ENCODE measurements around the gene TOGARAM1.

Gene TOGARAM1

DNA sequence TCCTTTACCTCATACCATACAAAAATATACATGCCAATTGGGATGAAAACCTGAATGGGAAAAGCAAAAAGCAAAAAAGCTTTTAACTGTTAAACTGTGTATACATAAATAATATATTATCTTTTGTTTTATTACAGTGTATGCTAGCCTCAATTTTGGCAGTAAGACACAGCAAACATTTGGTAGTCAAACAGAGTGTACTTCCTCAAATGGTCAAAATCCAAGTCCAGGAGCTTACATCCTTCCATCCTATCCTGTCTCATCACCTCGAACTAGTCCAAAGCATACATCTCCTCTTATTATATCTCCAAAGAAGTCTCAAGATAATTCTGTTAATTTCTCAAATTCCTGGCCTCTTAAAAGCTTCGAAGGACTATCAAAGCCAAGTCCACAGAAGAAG, 41.9 kb downstream of the TOGARAM1 start:
- DNase-seq (ENCODE audit: low spot score): no peak
- TF ChIP-seq, protein P1, sequence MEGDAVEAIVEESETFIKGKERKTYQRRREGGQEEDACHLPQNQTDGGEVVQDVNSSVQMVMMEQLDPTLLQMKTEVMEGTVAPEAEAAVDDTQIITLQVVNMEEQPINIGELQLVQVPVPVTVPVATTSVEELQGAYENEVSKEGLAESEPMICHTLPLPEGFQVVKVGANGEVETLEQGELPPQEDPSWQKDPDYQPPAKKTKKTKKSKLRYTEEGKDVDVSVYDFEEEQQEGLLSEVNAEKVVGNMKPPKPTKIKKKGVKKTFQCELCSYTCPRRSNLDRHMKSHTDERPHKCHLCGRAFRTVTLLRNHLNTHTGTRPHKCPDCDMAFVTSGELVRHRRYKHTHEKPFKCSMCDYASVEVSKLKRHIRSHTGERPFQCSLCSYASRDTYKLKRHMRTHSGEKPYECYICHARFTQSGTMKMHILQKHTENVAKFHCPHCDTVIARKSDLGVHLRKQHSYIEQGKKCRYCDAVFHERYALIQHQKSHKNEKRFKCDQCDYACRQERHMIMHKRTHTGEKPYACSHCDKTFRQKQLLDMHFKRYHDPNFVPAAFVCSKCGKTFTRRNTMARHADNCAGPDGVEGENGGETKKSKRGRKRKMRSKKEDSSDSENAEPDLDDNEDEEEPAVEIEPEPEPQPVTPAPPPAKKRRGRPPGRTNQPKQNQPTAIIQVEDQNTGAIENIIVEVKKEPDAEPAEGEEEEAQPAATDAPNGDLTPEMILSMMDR (IDR thresholded peaks at IDR 0.05; ENCODE audit: borderline replicate concordance, control extremely low read depth, extremely low read depth, insufficient read depth, missing control alignments): no peak
- in situ Hi-C loops (cut with MboI; ENCODE audit: low sequenced_read_pairs, unreplicated experiment): no loop called here

DNA sequence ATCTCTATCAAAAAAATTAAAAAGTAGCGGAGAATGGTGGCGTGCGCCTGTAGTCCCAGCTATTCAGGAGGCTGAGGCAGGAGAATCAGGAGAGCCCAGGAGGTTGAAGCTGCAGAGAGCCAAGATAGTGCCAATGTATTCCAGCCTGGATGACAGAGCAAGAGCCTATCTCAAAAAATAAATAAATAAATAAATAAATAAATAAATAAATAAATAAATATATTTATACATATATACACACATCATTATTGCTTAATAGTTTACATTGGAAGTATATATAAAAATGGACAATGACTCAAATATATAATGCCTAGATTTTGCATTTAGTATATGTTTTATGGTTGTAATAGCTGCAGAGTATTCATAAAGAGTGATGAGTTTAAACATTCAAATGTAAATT, 53.1 kb downstream of the TOGARAM1 start:
- in situ Hi-C loops (cut with MboI; ENCODE audit: low sequenced_read_pairs, unreplicated experiment): no loop called here
- TF ChIP-seq, protein P1 (IDR thresholded peaks at IDR 0.05; ENCODE audit: borderline replicate concordance, control extremely low read depth, extremely low read depth, insufficient read depth, missing control alignments): no peak
- DNase-seq (ENCODE audit: low spot score): no peak

DNA sequence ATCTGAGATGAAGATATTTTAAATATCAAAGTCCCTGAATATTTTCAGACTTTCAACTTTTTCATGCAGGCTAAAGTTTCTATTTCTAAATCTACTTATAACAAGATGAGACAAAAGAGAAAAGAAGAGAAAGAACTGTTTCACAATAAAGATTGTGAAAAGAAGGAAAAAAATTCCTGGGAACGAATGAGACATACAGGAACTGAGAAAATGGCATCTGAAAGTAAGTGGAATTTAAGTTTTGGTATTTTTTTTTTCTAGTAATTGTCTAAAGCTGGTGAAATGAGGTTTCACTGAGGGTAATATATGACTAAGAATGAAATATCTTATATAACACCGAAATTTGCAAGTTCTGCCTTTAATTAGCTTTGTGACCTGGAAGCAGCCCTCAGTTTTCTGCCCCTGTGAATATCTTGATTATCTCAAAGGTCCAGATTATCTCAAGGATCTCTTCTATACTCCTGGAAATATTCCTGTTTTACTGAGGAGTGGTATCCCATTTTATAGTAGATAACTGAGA, 66.2 kb downstream of the TOGARAM1 start:
- in situ Hi-C loops (cut with MboI; ENCODE audit: low sequenced_read_pairs, unreplicated experiment): no loop called here
- TF ChIP-seq, protein P1 (IDR thresholded peaks at IDR 0.05; ENCODE audit: borderline replicate concordance, control extremely low read depth, extremely low read depth, insufficient read depth, missing control alignments): no peak
- peak; percentile 26 for DNase-seq (ENCODE audit: low spot score)

DNA sequence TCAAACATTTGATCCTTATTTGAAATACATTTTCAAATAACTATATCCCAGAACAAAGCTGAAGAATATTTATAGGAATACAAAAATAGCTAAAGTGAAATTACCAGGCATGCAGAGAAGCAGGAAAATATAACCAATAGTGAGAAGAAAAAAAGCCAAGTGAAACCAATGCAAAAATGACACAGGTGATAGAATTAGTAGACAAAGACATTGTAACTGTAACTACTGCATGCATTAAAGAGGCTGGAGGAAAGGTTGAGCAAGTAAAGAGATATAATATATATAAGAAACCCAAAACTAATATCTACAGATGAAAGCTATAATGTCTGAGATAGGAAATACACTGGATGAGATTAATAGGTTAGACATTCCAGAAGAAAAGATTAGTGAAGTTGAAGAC, 72.7 kb downstream of the TOGARAM1 start:
- DNase-seq (ENCODE audit: low spot score): no peak
- in situ Hi-C loops (cut with MboI; ENCODE audit: low sequenced_read_pairs, unreplicated experiment): no loop called here
- TF ChIP-seq, protein P1 (IDR thresholded peaks at IDR 0.05; ENCODE audit: borderline replicate concordance, control extremely low read depth, extremely low read depth, insufficient read depth, missing control alignments): no peak

DNA sequence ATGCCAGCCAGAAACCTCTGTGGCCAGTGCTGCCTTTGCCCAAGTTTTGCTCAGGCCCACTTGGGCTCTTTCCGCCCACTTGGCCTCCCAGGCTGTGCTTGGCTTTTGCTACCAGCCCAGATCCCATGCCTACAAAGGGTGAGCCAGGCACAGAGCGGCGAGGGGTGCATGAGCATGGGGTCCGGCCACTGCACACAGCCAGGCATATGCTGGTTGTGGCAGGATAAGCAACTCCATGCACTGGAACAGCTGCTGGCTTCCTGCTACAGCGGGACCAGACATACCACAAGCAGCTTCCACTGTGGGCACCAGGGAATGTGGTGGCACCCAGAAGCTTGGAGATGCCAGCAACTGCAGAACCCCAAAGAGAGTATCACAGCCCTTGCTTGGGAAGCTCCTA, 76.3 kb downstream of the TOGARAM1 start:
- in situ Hi-C loops (cut with MboI; ENCODE audit: low sequenced_read_pairs, unreplicated experiment): no loop called here
- TF ChIP-seq, protein P1 (IDR thresholded peaks at IDR 0.05; ENCODE audit: borderline replicate concordance, control extremely low read depth, extremely low read depth, insufficient read depth, missing control alignments): no peak
- DNase-seq (ENCODE audit: low spot score): no peak

DNA sequence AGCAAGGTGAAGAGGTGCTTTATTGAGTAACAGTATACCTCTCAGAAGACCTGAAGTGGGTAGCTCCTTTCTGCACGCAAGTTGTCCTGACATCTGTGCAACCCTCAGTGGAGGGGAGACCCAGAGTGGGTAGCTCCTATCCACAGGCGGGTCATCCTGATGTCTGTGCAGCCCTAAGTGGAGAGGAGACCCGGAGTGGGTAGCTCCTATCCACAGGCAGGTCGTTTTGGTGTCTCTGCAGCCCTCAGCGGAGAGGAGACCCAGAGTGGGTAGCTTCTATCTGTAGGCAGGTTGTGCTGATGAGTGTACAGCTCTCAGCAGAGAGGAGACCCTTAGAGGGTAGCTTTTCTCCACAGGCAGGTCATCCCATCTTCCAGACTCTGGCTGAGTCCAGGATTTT, 76.9 kb downstream of the TOGARAM1 start:
- TF ChIP-seq, protein P1 (IDR thresholded peaks at IDR 0.05; ENCODE audit: borderline replicate concordance, control extremely low read depth, extremely low read depth, insufficient read depth, missing control alignments): no peak
- no peak for DNase-seq (ENCODE audit: low spot score)
- in situ Hi-C loops (cut with MboI; ENCODE audit: low sequenced_read_pairs, unreplicated experiment): no loop called here

DNA sequence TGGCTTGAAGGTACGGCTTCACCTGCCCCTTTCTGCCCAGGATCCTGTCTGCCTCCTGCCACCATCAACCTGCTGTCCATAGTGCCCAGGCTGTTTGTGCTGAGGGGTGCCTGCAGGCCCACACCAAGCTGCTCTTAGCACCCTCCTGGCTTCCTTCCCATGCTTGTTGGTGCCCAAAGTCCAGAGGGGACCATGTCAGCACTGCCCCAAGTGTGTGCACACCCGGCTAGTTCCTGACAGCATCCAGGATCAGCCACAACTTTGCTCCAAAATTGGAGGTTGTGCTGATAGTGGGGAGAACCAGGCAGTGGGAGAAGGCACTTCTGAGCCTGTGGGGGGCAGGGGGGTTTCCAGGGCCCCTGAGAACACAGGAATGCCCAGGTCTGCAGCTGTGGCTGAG, 77.4 kb downstream of the TOGARAM1 start:
- TF ChIP-seq, protein P1 (IDR thresholded peaks at IDR 0.05; ENCODE audit: borderline replicate concordance, control extremely low read depth, extremely low read depth, insufficient read depth, missing control alignments): no peak
- in situ Hi-C loops (cut with MboI; ENCODE audit: low sequenced_read_pairs, unreplicated experiment): no loop called here
- no peak for DNase-seq (ENCODE audit: low spot score)

Measured in GM13976 (cell line).